Smooth muscle cell (in vitro differentiated cells): ENCODE data around the gene PLIN5. TPM values are rescaled to one million over a fixed set of nuclear protein-coding genes. Genes with fewer than 3 reads are reported as not detected.

ENCODE experiments used
- DNase-seq: peaks from one replicate; lab custom pipeline; 2025; ENCODE audit not compliant: unreplicated experiment; lab: John Stamatoyannopoulos, UW
- H2AFZ ChIP-seq: fragments of 200-600 bp; sonication (generic); 2 replicates; pipeline ENCODE4 v1.6.0; 2016; ENCODE audit warnings: antibody characterized with exemption, low read depth, mild to moderate bottlenecking
- H3F3A ChIP-seq: fragments of 200-600 bp; sonication (generic); 2 replicates; pipeline ENCODE4 v1.6.0; 2017; ENCODE audit warnings: antibody characterized with exemption, low read depth
- H3K27ac ChIP-seq: fragments of 200-600 bp; sonication (generic); 2 replicates; pipeline ENCODE4 v1.5.1; 2016; ENCODE audit warnings: low read depth, mild to moderate bottlenecking
- H3K27me3 ChIP-seq: fragments of 200-600 bp; sonication (generic); 2 replicates; pipeline ENCODE4 v1.6.1; 2016; ENCODE audit warnings: low read depth, mild to moderate bottlenecking
- H3K36me3 ChIP-seq: fragments of 200-600 bp; sonication (generic); 2 replicates; pipeline ENCODE4 v1.5.1; 2016; ENCODE audit warnings: low read depth
- H3K4me1 ChIP-seq: fragments of 200-600 bp; sonication (generic); 2 replicates; pipeline ENCODE4 v1.5.1; 2016; ENCODE audit warnings: low read depth
- H3K4me2 ChIP-seq: fragments of 200-600 bp; sonication (generic); 2 replicates; pipeline ENCODE4 v1.6.0; 2016; ENCODE audit warnings: mild to moderate bottlenecking
- H3K4me3 ChIP-seq: fragments of 200-600 bp; sonication (generic); 2 replicates; pipeline ENCODE4 v1.5.1; 2016; ENCODE audit warnings: mild to moderate bottlenecking
- H3K79me2 ChIP-seq: fragments of 200-600 bp; sonication (generic); 2 replicates; pipeline ENCODE4 v1.6.0; 2016; ENCODE audit warnings: low read depth, mild to moderate bottlenecking
- H3K9ac ChIP-seq: fragments of 200-600 bp; sonication (generic); 2 replicates; pipeline ENCODE4 v1.6.0; 2016; ENCODE audit warnings: low read depth
- H3K9me3 ChIP-seq: fragments of 200-600 bp; sonication (generic); replicated peaks from 2 replicates; pipeline ENCODE4 v1.5.1; 2016; ENCODE audit warnings: low read depth
- H4K20me1 ChIP-seq: fragments of 200-600 bp; sonication (generic); 2 replicates; pipeline ENCODE4 v1.6.0; 2016; ENCODE audit warnings: low read depth
- CTCF ChIP-seq: fragments of 200-600 bp; sonication (generic); IDR thresholded peaks from 2 replicates; pipeline ENCODE4 v1.5.1; 2017; ENCODE audit warnings: borderline replicate concordance, mild to moderate bottlenecking, antibody characterized with exemption; ENCODE audit not compliant: insufficient read depth, poor library complexity, severe bottlenecking
- WGBS: methylation state at CpG from one replicate; pipeline ENCODE4 v1.1.7; 2016; ENCODE audit warnings: low lambda C conversion rate; 5-methylcytosine and 5-hydroxymethylcytosine counted together
- polyA plus RNA-seq: library from polyadenylated mRNA; unstranded; fragments of >200 nt; fragmentation: Nextera tagmentation; extraction: Ambion mirVana; gene quantifications from 2 replicates; pipeline ENCODE4 v1.2.1, GENCODE V29; 2016
- total RNA-seq: library from RNA; depleted of rRNA; stranded (reverse); fragments of >200 nt; gene quantifications from 2 replicates; pipeline ENCODE4 v1.2.3, GENCODE V29; 2014

The PLIN5 gene
- total and polyA plus RNA-seq, 2 experiments from 2014 or later: not detected

GRCh38 chr19:4571305-4571917 is 36.4 kb upstream of the PLIN5 start:
- H3K36me3 ChIP-seq: no peaks in the 10 kb centered on the region
- H3K27ac ChIP-seq: no peak overlapping the region
- WGBS: 82% methylated on average over 20 of the region's 22 CpGs
- no peak for DNase-seq
- no peaks in the 10 kb centered on the region for H3K9me3 ChIP-seq
- H3K4me1 ChIP-seq: peaks cover 14% of the 10 kb centered on the region
- no peak overlapping the region for H3K9ac ChIP-seq
- H4K20me1 ChIP-seq: no peaks in the 10 kb centered on the region
- H3K27me3 ChIP-seq: no peaks in the 10 kb centered on the region
- H3K4me3 ChIP-seq: no peak overlapping the region
- H3F3A ChIP-seq: peaks cover 4% of the 10 kb centered on the region
- H3K4me2 ChIP-seq: no peak overlapping the region
- no peak overlapping the region for H2AFZ ChIP-seq
- no peak for TF ChIP-seq CTCF
- no peaks in the 10 kb centered on the region for H3K79me2 ChIP-seq

GRCh38 chr19:4570916-4571304 is 35.9 kb upstream of the PLIN5 start:
- WGBS: 88% methylated on average over 5 of the region's 5 CpGs
- Histone ChIP-seq H3F3A (no peaks in the 10 kb centered on the region), H3K4me3 (no peak overlapping the region), H3K4me2 (no peak overlapping the region), H3K9me3 (no peaks in the 10 kb centered on the region), H3K27ac (no peak overlapping the region), H3K79me2 (no peaks in the 10 kb centered on the region), H3K9ac (no peak overlapping the region), H3K27me3 (no peaks in the 10 kb centered on the region), H3K36me3 (no peaks in the 10 kb centered on the region), H3K4me1 (peaks cover 14% of the 10 kb centered on the region), H2AFZ (no peak overlapping the region), H4K20me1 (no peaks in the 10 kb centered on the region)
- no peak for DNase-seq
- no peak for TF ChIP-seq CTCF

GRCh38 chr19:4570402-4570801 is 35.4 kb upstream of the PLIN5 start:
- Histone ChIP-seq H3K4me2 (no peak overlapping the region), H3K36me3 (no peaks in the 10 kb centered on the region), H4K20me1 (no peaks in the 10 kb centered on the region), H3K4me3 (no peak overlapping the region), H3K27ac (no peak overlapping the region), H3K79me2 (no peaks in the 10 kb centered on the region), H2AFZ (no peak overlapping the region), H3K9ac (no peak overlapping the region), H3K9me3 (no peaks in the 10 kb centered on the region), H3F3A (no peaks in the 10 kb centered on the region), H3K4me1 (peaks cover 11% of the 10 kb centered on the region), H3K27me3 (no peaks in the 10 kb centered on the region)
- WGBS: 95% methylated on average over 11 of the region's 11 CpGs
- TF ChIP-seq CTCF: no peak
- DNase-seq: no peak

- Histone ChIP-seq H3K9me3 (no peaks in the 10 kb centered on the region), H3K4me3 (no peak overlapping the region), H3K79me2 (no peaks in the 10 kb centered on the region), H3K4me1 (no peaks in the 10 kb centered on the region), H3F3A (no peaks in the 10 kb centered on the region), H3K36me3 (no peaks in the 10 kb centered on the region), H3K27me3 (no peaks in the 10 kb centered on the region), H2AFZ (no peak overlapping the region), H4K20me1 (no peaks in the 10 kb centered on the region), H3K27ac (no peak overlapping the region), H3K4me2 (no peak overlapping the region), H3K9ac (no peak overlapping the region)
- WGBS: 97% methylated on average over 7 of the region's 7 CpGs
- no peak for DNase-seq
- TF ChIP-seq CTCF: no peak
These were observed 33.9 kb upstream of the PLIN5 start for GRCh38 chr19:4568886-4569285.
